HG03103 (cell line): Measurements from ENCODE around the gene NDRG4.
A peak's percentile ranks its signal among the peaks of the same experiment; 100 is the strongest.
"Not testable (repeated sequence)": the region's sequence is repeated elsewhere in the genome, so short reads cannot be mapped to it uniquely, and the experiment has no call there.

ENCODE experiments used
- ATAC-seq: cut with Tn5 transposase; IDR thresholded peaks from one replicate; pipeline ENCODE4 v1.9.1; 2021; ENCODE audit warnings: low read depth; ENCODE audit not compliant: unreplicated experiment

NDRG4 gene

DNA sequence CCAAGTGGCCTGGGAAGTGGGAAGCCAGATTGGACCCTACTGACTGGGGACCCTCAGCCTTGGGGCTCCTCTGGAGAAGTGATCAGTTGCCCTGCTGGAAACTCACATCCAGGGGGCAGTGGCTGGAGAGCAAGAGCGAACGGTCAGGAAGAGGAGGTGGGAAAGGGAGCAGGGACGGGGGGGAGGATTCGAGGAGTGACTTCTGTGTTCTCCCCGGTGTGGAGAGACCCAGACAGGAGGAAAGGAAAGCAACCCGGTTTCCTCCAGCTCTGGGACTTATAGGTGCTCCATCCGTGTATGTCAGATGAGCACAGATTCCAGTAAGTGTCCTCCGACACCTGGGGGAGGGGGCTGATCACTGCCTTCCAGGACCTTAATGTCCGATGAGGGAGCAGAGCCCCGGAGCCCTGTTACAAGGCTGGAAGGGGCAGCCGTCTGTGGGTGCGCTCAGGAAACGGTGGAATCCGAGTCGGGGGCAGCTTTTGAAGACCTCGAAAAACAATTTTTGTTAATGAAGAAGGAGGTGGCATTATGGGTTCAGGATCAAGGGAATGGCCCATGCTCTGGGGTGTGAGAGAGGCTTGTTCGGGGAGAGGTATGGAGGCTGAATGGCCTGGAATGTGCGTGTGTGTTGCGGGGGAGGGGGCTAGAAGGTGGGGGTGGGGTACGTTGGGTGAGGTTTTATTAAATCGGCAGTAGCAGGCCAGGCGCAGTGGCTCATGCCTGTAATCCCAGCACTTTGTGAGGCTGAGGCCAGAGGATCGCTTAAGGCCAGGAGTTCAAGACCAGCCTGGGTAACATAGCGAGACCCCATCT lies 34.8 kb upstream of the NDRG4 start:
- ATAC-seq = no peak

GRCh38 chr16:58465817-58466216 lies 34.1 kb upstream of the NDRG4 start:
- no peak for ATAC-seq

DNA sequence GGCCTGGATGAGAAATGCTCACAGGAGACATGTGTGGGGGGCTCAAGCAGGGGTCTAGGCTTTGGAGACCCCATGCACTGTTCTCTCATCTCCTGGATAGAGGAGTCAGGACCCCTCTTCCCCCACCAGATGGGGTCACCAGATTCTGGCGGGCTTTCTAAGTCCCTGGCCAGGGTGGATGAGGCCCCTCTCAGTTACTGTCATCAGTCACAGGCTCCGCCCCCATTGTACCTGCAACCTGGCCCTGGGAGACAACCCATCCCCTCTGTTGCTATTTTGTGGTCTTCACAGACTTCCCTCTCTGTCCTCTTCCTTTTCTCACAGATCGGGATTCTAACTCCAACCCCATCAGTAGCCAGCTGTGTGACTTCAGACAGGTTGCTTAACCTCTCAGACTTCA lies 33.5 kb upstream of the NDRG4 start:
- no peak for ATAC-seq

- ATAC-seq = no peak
Observed at GRCh38 chr16:58467905-58468304, 32.0 kb upstream of the NDRG4 start.

DNA sequence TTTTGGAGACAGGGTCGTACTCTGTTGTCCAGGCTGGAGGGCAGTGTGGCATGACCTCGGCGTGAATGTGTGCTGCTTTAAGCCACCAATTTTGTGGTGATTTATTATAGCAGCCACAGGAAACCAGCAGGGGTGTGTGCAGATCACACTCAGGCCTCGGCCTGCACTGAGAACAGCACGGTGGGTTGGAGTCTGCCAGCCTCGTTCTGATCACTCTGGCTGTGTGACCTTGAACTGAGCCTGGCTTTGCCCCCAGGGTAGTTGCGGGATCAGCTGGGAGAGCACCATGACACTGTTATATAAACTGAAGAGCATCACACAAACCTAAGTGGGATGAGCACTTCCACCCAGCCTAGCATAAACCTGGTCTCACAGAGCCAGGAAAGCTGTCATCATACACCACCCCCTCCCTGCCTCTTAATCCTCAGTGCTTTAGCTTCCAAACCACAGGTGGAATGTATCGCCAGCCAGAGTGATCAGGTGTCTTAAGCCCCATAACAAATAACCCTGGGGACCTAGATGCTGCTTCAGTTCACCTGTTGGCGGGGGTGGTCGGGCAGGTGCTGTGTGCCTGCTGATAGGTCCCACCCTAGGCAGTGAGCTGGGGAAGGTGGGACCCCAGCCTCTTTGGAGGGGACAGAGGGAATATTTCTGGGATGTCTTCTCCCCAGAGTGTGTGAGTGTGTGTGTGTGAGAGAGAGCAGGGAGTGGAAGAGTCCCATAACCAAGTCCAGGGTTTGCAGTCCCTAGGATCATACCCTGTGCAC lies 28.6 kb upstream of the NDRG4 start:
- no peak for ATAC-seq

- ATAC-seq = no peak
Observed at GRCh38 chr16:58472266-58472665, 27.7 kb upstream of the NDRG4 start.

DNA sequence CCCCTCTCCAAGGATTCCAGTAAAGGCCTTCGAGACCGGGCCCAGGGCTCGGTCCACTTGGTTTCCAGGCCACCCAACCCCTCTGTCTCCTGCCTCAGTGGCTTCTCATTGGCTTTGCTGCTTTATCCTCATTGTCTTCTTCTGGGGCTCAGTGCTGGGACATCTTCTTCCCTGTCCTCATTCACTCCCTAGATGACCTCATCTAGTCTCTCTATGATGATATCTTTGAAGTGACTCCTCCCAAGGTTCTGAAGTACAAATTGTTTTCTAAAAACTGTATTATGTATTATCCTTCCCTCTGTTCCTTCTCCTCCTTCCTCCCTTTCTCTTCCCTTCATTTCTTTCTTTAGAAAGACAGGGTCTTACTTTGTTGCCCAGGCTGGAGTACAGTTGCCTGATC lies 27.1 kb upstream of the NDRG4 start:
- no peak for ATAC-seq

GRCh38 chr16:58474296-58474695 lies 25.6 kb upstream of the NDRG4 start:
- no peak for ATAC-seq

- no peak for ATAC-seq
Observed at GRCh38 chr16:58475091-58475619, 24.8 kb upstream of the NDRG4 start.

- ATAC-seq = no peak
Observed at GRCh38 chr16:58476791-58477190, 23.2 kb upstream of the NDRG4 start.

DNA sequence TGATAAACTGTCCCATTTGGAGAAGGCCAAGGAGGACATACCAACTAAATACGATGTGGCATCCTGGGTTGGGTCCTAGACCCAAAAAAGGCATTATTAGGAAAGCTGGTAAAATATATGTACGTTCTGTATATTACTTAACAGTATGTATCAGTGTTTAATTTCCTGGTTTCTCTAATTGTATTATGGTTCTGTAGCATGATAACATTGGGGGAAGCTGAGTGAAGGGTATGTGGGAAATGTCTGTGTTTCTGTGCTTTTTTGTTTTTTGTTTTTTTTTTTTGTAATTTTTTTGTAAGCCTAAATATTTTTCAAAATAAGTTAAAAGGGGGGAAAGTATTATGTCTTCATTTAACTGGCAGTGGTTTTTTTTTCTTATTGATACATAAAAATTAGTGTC lies 21.5 kb upstream of the NDRG4 start:
- ATAC-seq = no peak

DNA sequence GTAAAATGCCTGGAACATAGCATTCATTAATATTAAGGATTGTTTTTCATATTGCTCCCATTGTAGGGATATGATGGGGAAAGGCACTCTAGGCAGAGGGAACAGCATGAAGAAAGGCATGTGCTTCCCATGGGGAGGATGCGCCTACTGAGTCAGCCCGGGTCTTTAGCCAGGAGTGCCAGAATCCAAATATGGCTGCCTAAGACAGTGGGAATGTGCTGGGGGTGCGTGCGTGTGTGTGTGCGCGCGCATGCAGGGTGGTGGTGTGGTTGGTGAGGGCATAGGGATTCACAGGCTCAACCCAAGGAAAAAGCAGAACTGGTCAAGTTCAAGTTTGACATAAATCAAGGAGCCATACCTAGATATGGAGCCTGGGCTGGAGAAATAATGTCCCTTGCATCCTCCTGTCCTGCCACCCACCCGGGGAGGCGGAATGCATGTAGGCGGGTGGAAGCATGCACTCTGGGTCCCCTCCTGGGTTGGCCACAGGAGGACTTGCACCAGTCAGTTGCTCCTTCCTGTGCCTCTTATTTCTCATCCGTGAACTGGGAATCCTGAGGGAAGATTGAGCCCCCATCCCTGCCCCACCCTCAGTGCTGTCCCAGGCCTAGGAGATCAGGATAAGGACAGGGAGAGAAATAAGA lies 18.6 kb upstream of the NDRG4 start:
- no peak for ATAC-seq

- ATAC-seq = no peak
Observed at GRCh38 chr16:58481931-58482330, 18.0 kb upstream of the NDRG4 start.

- ATAC-seq = no peak
Observed at GRCh38 chr16:58485184-58485887, 14.6 kb upstream of the NDRG4 start.

GRCh38 chr16:58487566-58488351 lies 12.2 kb upstream of the NDRG4 start:
- peak; percentile 77 for ATAC-seq

DNA sequence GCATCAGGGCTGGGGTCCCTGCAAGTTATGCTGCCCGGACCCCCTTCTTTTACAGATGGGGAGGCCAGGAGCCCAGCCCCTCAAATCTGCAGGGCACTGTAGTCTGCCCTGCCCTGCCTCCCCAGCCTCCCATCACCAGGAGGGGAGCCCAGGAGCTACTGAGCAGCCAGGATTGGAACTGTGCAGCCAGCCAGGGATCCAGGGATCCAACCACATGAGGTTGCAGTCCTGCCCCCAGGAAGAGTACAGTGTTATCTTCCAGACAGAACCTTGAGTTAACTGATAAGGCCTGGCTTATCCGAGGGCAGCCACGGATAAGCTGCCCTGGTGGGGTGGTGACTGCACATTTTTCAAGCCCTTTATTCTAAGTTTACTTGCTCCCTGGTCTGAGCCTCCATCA lies 11.4 kb upstream of the NDRG4 start:
- no peak for ATAC-seq

GRCh38 chr16:58490065-58490464 lies 9.9 kb upstream of the NDRG4 start:
- no peak for ATAC-seq

- not testable (repeated sequence) for ATAC-seq
Observed at GRCh38 chr16:58490539-58490938, 9.4 kb upstream of the NDRG4 start.

- no peak for ATAC-seq
Observed at GRCh38 chr16:58492066-58492465, 7.9 kb upstream of the NDRG4 start.

DNA sequence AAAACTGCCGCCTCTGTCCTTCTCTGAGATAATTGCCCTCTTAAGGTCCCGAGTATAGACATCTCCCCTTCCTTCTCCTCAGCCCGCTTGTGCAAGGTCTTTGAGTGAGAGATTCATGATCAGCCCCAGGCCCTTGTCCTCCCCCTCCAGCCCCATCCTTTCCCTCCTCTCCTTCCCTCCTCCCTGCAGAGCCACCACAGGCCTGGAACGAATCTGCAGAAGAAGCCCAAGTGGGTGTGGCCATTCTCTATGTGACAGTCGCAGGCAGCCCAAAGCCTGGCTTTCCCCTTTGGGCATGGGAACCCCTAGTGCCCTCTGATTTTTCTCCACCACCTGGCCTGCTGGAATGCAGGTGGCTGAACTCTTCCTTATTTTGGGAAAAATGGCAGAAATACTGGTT lies 7.2 kb upstream of the NDRG4 start:
- ATAC-seq = no peak
